Endothelial cell of umbilical vein (primary cell): ENCODE measurements around the gene MYLK2. TPM values are rescaled to one million over a fixed set of nuclear protein-coding genes. Genes with fewer than 3 reads are reported as not detected.

Source experiments
- BruUV-seq: library from RNA; stranded (reverse); fragments of 400-500 nt; replicated peaks from 2 replicates; lab custom pipeline; 2021; lab: Mats Ljungman, UMichigan
- CTCF ChIA-PET: fragments of 300-600, 350-600 bp; sonication (Branson Sonifier 250); formaldehyde crosslinking; loops from one replicate; lab custom pipeline; 2021; ENCODE audit warnings: antibody characterized with exemption, inconsistent platforms; lab: Charles Lee
- POLR2A ChIA-PET: fragments of 300-600, 350-600 bp; sonication (Branson Sonifier 250); formaldehyde crosslinking; loops from one replicate; lab custom pipeline; 2021; ENCODE audit warnings: antibody characterized with exemption, inconsistent platforms; lab: Charles Lee
- DNase-seq: peaks from one replicate; pipeline ENCODE4 v3.0.0-alpha.2; 2011; ENCODE audit warnings: low read depth, low spot score
- FAIRE-seq: peaks from 2 replicates; lab custom pipeline; 2011; peaks lifted over from hg19 to GRCh38; lab: Jason Lieb, UNC
- H2AFZ ChIP-seq: 2 replicates; pipeline ENCODE4 v1.6.0; 2012; ENCODE audit warnings: low read depth, low read length, control low read depth, inconsistent platforms
- H3K27ac ChIP-seq: 2 replicates; pipeline ENCODE4 v1.5.1; 2011; ENCODE audit warnings: low read depth, mild to moderate bottlenecking, control low read depth, low read length, moderate library complexity; ENCODE audit not compliant: insufficient read depth
- H3K27me3 ChIP-seq, 2 experiments: 2 replicates each; pipeline versions ENCODE4 v1.6.0 to v1.6.1; 2011; ENCODE audit warnings: low read length in 2 of 2, mixed read lengths in 1 of 2; ENCODE audit not compliant: control insufficient read depth in 2 of 2, insufficient read depth in 2 of 2
- H3K36me3 ChIP-seq, 2 experiments: 2 replicates in 1 of 2; 3 replicates in 1 of 2; pipeline ENCODE4 v1.5.1; 2011; ENCODE audit warnings: low read length in 2 of 2, mild to moderate bottlenecking in 1 of 2, moderate library complexity in 1 of 2; ENCODE audit not compliant: control insufficient read depth in 2 of 2, insufficient read depth in 2 of 2; ENCODE audit errors: extremely low read depth in 1 of 2
- H3K4me1 ChIP-seq: 3 replicates; pipeline ENCODE4 v1.5.1; 2011; ENCODE audit warnings: mild to moderate bottlenecking, low read length; ENCODE audit not compliant: control insufficient read depth, insufficient read depth; ENCODE audit errors: extremely low read depth
- H3K4me2 ChIP-seq: 2 replicates; pipeline ENCODE4 v1.6.1; 2011; ENCODE audit warnings: low read length, control low read depth, mixed read lengths; ENCODE audit not compliant: insufficient read depth
- H3K4me3 ChIP-seq, 3 experiments: fragments of 200-600 bp in 1 of 3; sonication (generic), shearing (Covaris generic) in 1 of 3; replicated peaks in 1 of 3; 2 replicates each; pipeline ENCODE4 v1.5.1; 2011 to 2016; ENCODE audit warnings: control low read depth in 3 of 3, low read length in 3 of 3, mild to moderate bottlenecking in 2 of 3, inconsistent platforms in 1 of 3, low read depth in 1 of 3, moderate library complexity in 1 of 3; ENCODE audit not compliant: insufficient read depth in 1 of 3
- H3K79me2 ChIP-seq: 2 replicates; pipeline ENCODE4 v1.6.0; 2012; ENCODE audit warnings: low read length, inconsistent platforms; ENCODE audit not compliant: control insufficient read depth, insufficient read depth
- H3K9ac ChIP-seq: replicated peaks from 2 replicates; pipeline ENCODE3; 2011; ENCODE audit warnings: low read length, control low read depth; ENCODE audit not compliant: insufficient read depth; ENCODE audit errors: extremely low read depth
- H3K9me1 ChIP-seq: replicated peaks from 3 replicates; pipeline ENCODE4 v1.6.0; 2011; ENCODE audit warnings: mild to moderate bottlenecking, low read length; ENCODE audit not compliant: control insufficient read depth, insufficient read depth; ENCODE audit errors: extremely low read depth
- H3K9me3 ChIP-seq: replicated peaks from 2 replicates; pipeline ENCODE4 v1.5.1; 2012; ENCODE audit warnings: low read length, inconsistent platforms; ENCODE audit not compliant: control insufficient read depth, insufficient read depth
- H4K20me1 ChIP-seq: replicated peaks from 2 replicates; pipeline ENCODE3; 2011; ENCODE audit warnings: mild to moderate bottlenecking, low read length; ENCODE audit not compliant: control insufficient read depth, insufficient read depth; ENCODE audit errors: extremely low read depth
- CTCF ChIP-seq, 2 donors: IDR thresholded peaks; 1 replicate in 1 of 2; 2 replicates in 1 of 2; pipeline ENCODE4 v1.5.1; 2011; ENCODE audit warnings: low read length in 2 of 2, mild to moderate bottlenecking in 2 of 2, moderate library complexity in 2 of 2, control low read depth in 1 of 2, inconsistent platforms in 1 of 2, low read depth in 1 of 2; ENCODE audit not compliant: insufficient read depth in 1 of 2; ENCODE audit errors: extremely low read depth in 1 of 2
- EZH2 ChIP-seq: IDR thresholded peaks from 2 replicates; pipeline ENCODE4 v1.6.1; 2012; ENCODE audit warnings: borderline replicate concordance, low read depth, mild to moderate bottlenecking, moderate library complexity, low read length, inconsistent platforms; ENCODE audit not compliant: severe bottlenecking
- FOS ChIP-seq: IDR thresholded peaks from 2 replicates; pipeline ENCODE4 v1.6.1; 2011; ENCODE audit warnings: mild to moderate bottlenecking, low read length, moderate library complexity, borderline replicate concordance; ENCODE audit not compliant: insufficient read depth
- GATA2 ChIP-seq: IDR thresholded peaks from 2 replicates; pipeline ENCODE4 v1.7.0; 2011; ENCODE audit warnings: low read depth, mild to moderate bottlenecking, moderate library complexity, mixed read lengths, low read length; ENCODE audit not compliant: insufficient read length, insufficient read depth
- JUN ChIP-seq: IDR thresholded peaks from 2 replicates; pipeline ENCODE4 v1.6.1; 2011; ENCODE audit warnings: borderline replicate concordance, low read depth; ENCODE audit not compliant: insufficient read length, insufficient read depth
- MAX ChIP-seq: IDR thresholded peaks from 2 replicates; pipeline ENCODE4 v1.6.1; 2011; ENCODE audit not compliant: insufficient read depth, insufficient read length
- MYC ChIP-seq: IDR thresholded peaks from one replicate; pipeline ENCODE4 v1.6.1; 2011; ENCODE audit warnings: mild to moderate bottlenecking, low read depth, low read length
- POLR2A ChIP-seq: IDR thresholded peaks from 2 replicates; pipeline ENCODE4 v1.6.1; 2012; ENCODE audit warnings: low read depth, mild to moderate bottlenecking, control low read depth, low read length
- POLR2AphosphoS5 ChIP-seq: IDR thresholded peaks from 2 replicates; pipeline ENCODE4 v1.6.1; 2012; ENCODE audit warnings: low read depth, mild to moderate bottlenecking, control low read depth, low read length, moderate library complexity; ENCODE audit not compliant: insufficient read depth
- dilution Hi-C: fragments of 300-500 bp; cut with MboI; formaldehyde crosslinking; loops from one replicate; pipeline ENCODE4 v1.15.0; 2019; ENCODE audit warnings: low sequenced_read_pairs; ENCODE audit not compliant: extremely low pct_ligation_motif_present
- intact Hi-C: fragments of 100-400 bp; cut with micrococcal nuclease; formaldehyde crosslinking; loops from one replicate; pipeline ENCODE4 v1.10.0; 2022
- polyA plus RNA-seq, 4 experiments: library from polyadenylated mRNA; depleted of rRNA in 3 of 4; stranded (reverse) in 3 of 4; unstranded in 1 of 4; fragments of >200 nt; gene quantifications; 2 replicates each; pipeline versions ENCODE4 v1.2.1 to v1.2.3, GENCODE V29; 2011 to 2012; ENCODE audit warnings: missing spikeins in 1 of 4
- total RNA-seq: library from RNA; stranded (reverse); gene quantifications from 2 replicates; pipeline ENCODE4 v1.2.3, GENCODE V29; 2021

MYLK2 gene
- total and polyA plus RNA-seq, 2 donors (not counting 3 experiments of a cell fraction or from before 2014, with no cell fraction given): 2.6 to 2.7 TPM

GRCh38 chr20:31863296-31864085 lies 44.3 kb downstream of the MYLK2 start:
- FAIRE-seq (no peak), DNase-seq (no peak)
- Histone ChIP-seq H3K4me1 (no peaks in the 10 kb centered on the region), H3K79me2 (no peaks in the 10 kb centered on the region), H3K4me2 (no peak overlapping the region), H2AFZ (no peak overlapping the region), H3K4me3 (no peak overlapping the region), H3K9ac (no peak overlapping the region), H3K36me3 (no peaks in the 10 kb centered on the region), H3K9me3 (no peaks in the 10 kb centered on the region), H4K20me1 (no peaks in the 10 kb centered on the region), H3K9me1 (no peaks in the 10 kb centered on the region), H3K27ac (no peak overlapping the region), H3K27me3 (peaks cover 15 to 21% of the 10 kb centered on the region in 2 experiments)
- TF ChIP-seq GATA2 (no peak), MAX (no peak), POLR2A (no peak), CTCF (IDR thresholded peaks at IDR 0.05; ENCODE audit: extremely low read depth in 1 of 2, insufficient read depth in 1 of 2, low read depth in 1 of 2, low read length in 2 of 2) (no peak), MYC (no peak), JUN (no peak), POLR2AphosphoS5 (no peak), EZH2 (no peak), FOS (no peak)
- ChIA-PET POLR2A (no interaction called here), CTCF (interaction anchor here (0.9 to 1.6 kb wide), 2 partner anchors 9 to 16 kb away, joined by 3 to 4 read pairs; no protein-coding TSS in a partner anchor)
- dilution Hi-C loops (no loop called here), intact Hi-C loops (no loop called here)
- BruUV-seq: no TSS peak
